GM19467 (cell line): Measurements from ENCODE around the gene MAP3K8.
"Not testable (repeated sequence)": the region's sequence is repeated elsewhere in the genome, so short reads cannot be mapped to it uniquely, and the experiment has no call there.

Experiments
- ATAC-seq: cut with Tn5 transposase; IDR thresholded peaks from one replicate; pipeline ENCODE4 v1.9.1; 2021; ENCODE audit warnings: mild to moderate bottlenecking, moderate library complexity; ENCODE audit not compliant: unreplicated experiment

MAP3K8 gene

GRCh38 chr10:30422981-30423654, 10.9 kb upstream of the MAP3K8 start:
- ATAC-seq = no peak

- not testable (repeated sequence) for ATAC-seq
These were observed 10.2 kb upstream of the MAP3K8 start for GRCh38 chr10:30423655-30424275.

DNA sequence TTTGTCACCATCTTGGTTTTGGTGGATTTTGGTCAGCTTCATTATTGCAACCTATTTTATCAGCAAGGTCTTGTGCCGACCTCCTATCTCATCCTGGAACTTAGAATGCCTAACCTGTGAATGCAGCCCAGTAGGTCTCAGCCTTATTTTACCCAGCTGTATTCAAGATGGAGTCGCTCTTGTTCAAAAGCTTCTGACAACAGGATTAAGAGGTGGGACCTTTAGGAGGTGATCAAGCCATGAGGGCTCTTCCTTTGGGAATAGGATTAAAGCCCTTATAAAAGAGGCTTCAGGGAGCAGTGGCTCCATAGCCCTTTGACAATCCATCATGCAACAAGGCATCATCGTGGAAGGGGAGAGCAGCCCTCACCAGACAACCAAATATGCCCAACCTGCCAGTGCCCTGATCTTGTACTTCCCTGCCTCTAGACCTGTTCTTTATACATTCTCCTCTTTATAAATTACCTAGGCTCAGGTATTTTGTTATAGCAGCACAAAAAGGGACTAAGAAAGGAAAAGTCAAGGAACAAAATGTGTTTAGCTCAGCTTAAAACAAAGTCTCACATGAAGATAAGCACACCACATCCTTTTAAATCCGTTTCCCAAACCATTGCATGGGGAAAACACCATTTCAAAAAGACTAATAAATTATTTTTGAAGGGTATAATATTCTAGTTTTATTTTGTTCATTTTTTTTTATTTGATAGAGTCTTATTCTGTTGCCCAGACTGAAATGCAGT, 8.5 kb upstream of the MAP3K8 start:
- no peak for ATAC-seq

DNA sequence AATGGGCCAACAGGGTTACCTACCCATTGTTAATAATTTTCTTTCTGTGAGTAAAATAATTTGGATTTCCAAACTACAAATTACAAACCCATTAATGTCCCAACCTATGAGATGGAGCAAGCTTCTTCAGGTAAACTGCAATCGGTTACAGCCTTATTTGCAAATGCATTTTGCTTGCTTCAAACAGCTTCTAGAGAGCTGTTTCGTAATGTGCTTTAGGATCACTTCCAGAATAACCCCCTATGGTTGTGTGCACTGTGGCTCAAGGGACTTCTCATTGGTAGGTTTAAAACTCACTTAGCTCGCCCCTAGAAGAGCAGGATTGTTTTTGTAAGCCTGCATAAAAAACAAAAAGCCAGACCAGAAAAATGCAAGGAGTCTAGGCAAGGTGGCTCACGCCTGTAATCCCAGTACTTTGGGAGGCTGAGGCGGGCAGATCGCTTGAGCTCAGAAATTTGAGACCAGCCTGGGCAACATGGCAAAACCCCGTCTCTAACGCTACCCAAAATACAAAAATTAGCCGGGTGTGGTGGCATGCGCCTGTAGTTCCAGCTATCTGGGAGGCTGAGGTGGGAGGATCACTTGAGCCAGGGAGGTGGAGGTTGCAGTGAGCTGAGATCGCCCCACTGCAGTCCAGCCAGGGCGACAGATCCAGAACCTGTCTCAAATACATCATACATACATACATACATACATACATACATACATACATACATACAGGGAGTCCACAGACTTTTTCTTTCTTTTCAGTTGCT, 3.3 kb upstream of the MAP3K8 start:
- no peak for ATAC-seq

DNA sequence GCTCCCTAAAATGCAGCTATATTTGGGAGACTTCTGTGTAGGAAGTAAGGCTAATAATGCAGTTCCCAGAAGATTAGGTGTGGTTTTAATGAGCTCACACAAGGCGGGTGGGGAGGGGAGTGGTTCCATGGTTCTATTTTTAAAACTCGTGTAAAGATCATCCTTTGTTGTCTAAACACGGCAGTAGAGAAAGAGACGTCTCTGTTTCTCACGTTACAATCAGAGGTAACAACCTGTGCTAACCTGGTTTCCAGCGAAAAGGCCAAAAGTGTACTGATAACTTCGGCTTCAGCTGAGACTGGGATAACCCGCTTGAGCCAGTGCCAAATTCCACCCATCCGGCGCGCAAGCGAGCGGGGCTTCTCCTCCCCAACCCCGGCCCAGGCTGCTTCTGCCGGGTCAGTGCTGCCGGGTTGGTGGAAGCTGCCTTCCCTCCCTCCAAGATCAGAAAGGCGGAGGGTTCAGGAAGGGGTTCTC, 2.5 kb upstream of the MAP3K8 start:
- no peak for ATAC-seq

DNA sequence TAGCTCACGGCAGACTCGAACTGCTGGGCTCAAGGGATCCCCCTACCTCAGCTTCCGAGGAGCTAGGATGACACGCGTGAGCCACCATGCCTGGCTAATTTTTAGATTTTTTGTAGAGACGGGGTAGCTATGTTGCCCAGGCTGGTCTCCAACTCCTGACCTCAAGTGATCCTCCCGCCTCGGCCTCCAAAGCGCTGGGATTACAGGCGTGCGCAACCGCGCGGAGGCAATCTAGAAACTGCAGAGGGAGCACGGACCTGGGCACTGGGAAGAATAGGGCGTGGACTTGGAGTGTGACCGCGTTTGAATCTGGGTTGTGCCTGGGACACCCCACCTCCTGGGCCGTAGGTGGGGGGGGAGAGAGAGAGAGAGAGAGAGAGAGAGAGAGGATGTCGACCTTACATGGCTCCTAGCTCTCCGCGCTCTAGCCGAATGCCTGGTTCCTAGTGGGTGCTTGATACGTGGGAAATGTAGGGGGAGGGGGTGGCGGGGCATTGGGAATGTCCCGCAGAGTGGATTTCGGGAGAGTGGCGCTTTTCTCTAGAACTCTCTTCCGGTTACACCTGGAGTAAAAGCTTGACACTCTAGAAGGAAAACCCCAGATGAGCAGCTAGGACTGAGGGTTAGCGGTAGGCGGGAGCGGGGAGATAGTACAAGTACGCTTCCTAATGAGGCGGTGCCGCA, 1.2 kb upstream of the MAP3K8 start:
- ATAC-seq = peak; percentile 9

- peak; percentile 11 for ATAC-seq
These were observed 666 bp upstream of the MAP3K8 start for GRCh38 chr10:30433306-30433729.

- ATAC-seq = peak; percentile 41
These were observed 489 bp downstream of the MAP3K8 start for GRCh38 chr10:30434273-30435072.

DNA sequence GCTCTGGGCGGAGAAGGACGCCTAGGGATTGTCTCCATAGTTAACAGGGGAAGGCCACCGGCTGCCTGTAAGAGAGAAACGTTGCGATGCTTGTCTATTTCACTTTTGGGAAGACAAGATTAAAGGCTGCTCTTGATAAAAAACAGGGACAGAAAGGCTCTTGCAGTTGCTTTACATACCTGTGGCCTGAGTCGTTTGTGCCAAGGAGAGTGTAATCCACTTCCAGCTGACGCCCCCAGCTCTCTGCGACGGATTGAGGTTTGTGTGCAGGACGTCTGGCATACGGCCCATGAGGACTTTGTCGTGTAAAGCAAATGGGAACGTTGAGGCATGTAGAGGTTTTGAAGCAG, 1.1 kb downstream of the MAP3K8 start:
- ATAC-seq = no peak

DNA sequence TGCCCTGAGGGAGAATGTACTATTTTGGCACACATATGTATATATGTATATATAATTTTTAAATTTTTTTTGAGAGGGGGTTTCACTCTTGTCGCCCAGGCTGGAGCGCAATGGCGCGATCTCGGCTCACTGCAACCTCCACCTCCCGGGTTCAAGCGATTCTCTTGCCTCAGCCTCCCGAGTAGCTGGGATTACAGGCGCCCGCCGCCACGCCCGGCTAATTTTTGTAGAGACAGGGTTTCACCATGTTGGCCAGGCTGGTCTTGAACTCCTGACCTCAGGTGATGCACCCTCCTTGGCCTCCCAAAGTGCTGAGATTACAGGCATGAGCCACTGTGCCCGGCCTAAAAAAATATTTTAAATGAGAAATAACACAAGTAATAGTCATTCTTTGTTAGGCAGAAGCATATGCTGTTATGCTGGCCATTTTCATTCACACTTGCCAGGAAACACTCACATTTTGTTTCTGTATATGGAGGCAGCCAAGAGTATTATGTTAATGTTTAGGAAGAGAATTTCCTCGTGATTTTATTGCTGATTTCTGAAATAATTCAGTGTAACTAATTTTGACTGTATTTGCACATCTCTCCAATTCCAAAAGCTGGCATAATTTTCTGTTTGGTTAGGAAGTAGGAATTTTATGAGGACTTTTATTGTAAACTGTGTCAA, 1.6 kb downstream of the MAP3K8 start:
- not testable (repeated sequence) for ATAC-seq

DNA sequence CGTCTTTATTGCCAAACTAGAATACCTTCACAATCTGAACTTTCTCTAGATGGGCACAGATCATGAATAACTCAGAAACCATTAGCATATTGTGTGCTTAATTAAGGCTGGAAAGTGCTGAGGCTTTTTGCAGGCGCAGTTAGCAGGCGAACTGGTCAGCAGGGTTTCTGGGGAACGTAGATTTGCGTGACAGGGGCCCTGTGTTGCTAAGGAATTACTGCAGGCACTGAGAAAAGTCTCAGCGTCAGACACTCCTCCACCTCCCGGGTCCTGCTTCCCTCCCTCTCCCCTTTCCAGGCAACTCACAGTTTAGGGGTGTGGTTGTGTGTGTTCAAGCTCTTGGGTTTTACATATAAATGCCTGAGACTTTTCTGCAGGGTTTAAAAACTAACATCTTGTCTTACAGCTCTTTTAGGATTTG, 2.2 kb downstream of the MAP3K8 start:
- no peak for ATAC-seq

- no peak for ATAC-seq
These were observed 2.7 kb downstream of the MAP3K8 start for GRCh38 chr10:30436671-30437030.

DNA sequence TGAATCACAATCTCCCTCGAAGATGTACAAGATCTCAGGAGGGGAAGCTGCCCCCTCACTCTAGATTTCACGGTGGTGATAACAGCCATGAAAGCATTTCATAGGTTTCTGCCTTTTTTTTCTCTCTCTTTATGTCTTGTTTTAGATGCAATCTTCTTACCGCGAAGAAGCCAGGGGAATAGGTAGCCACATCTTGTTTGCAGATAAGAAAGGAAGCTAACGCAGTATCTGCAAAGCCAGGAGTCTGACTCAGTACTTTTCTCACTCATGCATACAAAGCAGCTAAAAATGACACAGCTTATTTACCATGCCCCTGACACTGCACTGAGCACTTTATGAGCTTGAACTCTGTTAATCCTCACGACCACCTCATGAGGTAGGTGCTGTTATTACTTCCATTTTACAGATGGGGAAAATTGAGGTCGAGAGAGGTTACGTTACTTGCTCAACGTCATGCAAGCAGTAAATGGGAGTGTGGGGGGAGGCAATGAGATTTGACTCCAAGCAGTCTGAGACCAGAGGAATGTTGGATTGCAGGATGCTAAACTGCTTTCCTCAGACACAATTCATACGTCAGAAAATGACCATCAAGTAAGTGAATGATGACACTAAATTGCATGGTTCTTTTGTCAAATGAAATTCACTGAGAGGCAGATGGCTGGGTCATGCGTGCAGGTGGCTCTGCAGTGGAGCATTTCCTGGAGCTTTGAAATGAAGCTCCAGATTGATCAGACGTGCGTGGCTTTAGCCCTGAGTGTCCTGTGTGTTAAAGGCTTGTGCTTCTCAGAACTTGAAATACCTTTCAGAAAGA, 3.3 kb downstream of the MAP3K8 start:
- ATAC-seq = no peak

GRCh38 chr10:30438021-30438850, 4.3 kb downstream of the MAP3K8 start:
- ATAC-seq = no peak

GRCh38 chr10:30439931-30440330, 5.9 kb downstream of the MAP3K8 start:
- no peak for ATAC-seq

DNA sequence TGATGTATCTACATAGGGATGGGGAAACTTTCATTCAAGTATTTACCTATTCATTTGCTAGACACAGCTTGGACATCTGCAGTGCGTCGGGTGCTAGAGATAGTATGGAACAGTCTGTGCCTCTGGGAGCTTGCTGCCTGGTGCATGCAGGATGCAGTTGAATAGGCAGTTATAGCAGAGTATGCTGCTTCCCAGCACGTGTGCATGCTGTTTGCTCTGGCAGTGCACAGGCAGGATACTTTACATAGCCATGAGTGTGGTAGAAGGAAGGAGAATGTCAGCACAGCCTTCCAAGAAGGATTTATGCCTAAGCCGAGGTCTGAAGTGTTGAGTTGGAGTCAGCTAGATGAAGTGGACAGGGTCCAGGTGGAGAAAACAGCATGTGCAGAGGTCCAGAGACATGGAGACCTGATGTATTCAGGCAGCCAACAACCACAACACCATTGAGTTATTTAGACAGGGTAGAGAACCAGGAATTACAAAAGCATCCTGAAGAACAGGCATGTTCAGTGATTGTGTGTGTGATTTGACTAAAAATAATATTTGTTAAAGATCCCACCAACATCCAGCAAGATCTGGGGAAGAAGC, 8.1 kb downstream of the MAP3K8 start:
- ATAC-seq = no peak

DNA sequence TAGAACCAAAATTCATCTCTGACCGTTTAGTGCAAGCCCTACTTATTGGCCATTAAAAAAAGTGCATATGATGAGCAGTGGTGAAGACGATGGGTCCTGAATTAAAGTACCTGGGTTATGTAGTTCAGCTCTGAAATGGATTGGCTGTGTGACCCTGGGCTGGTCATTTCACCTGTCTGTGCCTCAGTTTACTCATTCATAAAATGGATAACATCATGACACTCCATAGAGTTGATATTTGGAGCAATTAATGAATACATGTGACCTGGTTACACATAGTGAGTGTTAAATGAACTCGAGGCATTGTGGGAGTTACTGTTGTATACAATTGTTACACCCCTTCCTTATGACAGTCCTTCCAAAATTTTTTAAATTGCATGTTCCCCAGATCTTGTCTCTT, 9.1 kb downstream of the MAP3K8 start:
- no peak for ATAC-seq
